Spinal cord (tissue), 10 donors: ENCODE measurements around the gene CENPO. TPM values are rescaled to one million over a fixed set of nuclear protein-coding genes. Genes with fewer than 3 reads are reported as not detected.
"Not testable (repeated sequence)": the region's sequence is repeated elsewhere in the genome, so short reads cannot be mapped to it uniquely, and the experiment has no call there.

ENCODE experiments used
- DNase-seq, 6 donors: peaks; one replicate each; pipeline versions ENCODE4 v3.0.0 to v3.0.0-alpha.2; 2013 to 2015; ENCODE audit warnings: low spot score in 6 of 6, low read depth in 4 of 6
- H3K27ac ChIP-seq: one replicate; pipeline ENCODE4 v1.5.1; 2013; ENCODE audit warnings: low read depth, low read length, control low read depth
- H3K27me3 ChIP-seq: one replicate; pipeline ENCODE4 v1.6.1; 2013; ENCODE audit warnings: low read length; ENCODE audit not compliant: control insufficient read depth, insufficient read depth
- H3K36me3 ChIP-seq: one replicate; pipeline ENCODE4 v1.6.1; 2013; ENCODE audit warnings: low read length; ENCODE audit not compliant: control insufficient read depth, insufficient read depth
- H3K4me1 ChIP-seq: one replicate; pipeline ENCODE4 v1.6.1; 2013; ENCODE audit warnings: low read length; ENCODE audit not compliant: control insufficient read depth, insufficient read depth
- H3K4me3 ChIP-seq: one replicate; pipeline ENCODE4 v1.5.1; 2013; ENCODE audit warnings: low read depth, low read length, control low read depth
- H3K9me3 ChIP-seq: one replicate; pipeline ENCODE4 v1.6.1; 2013; ENCODE audit warnings: low read length; ENCODE audit not compliant: control insufficient read depth, insufficient read depth
- WGBS: methylation state at CpG from one replicate; pipeline ENCODE4 v1.1.5; 2013; ENCODE audit warnings: missing lambda C conversion rate; ENCODE audit not compliant: insufficient coverage; 5-methylcytosine and 5-hydroxymethylcytosine counted together
- polyA plus RNA-seq, 2 donors: library from polyadenylated mRNA; unstranded; fragments of 120-200 nt; gene quantifications; one replicate each; pipeline ENCODE4 v1.2.1, GENCODE V29; 2013; ENCODE audit not compliant: insufficient read length in 2 of 2
- total RNA-seq, 2 donors: library from RNA; depleted of rRNA in 1 of 2; stranded (reverse); fragments of 120-200 nt in 1 of 2; fragments of >200 nt in 1 of 2; gene quantifications; one replicate each; pipeline versions ENCODE4 v1.2.3 to v1.2.4, GENCODE V29; 2013 to 2014
- donor health status: healthy.

Gene CENPO
- total and polyA plus RNA-seq, 4 donors = 12.7 to 24.0 (median 18.1) TPM

DNA sequence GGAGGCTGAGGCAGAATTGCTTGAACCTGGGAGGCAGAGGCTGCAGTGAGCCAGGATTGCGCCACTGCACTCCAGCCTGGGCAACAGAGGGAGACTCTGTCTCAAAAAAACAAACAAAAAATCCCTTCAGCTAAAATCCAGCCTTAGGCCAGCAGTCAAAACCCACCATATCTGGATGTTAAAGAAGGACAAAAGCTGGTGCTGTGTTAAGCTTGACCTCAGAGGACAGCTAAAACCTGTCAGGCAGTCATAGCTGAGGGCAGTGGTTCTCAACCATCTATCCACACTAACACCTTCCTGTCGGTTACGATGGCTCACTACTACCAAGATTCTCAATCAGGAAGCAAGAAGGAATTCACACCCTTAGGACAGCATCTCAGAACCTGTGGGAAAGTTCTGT, 9.6 kb upstream of the CENPO start:
- WGBS = no CpG with 5 or more reads among the region's 3 CpGs
- Histone ChIP-seq H3K36me3 (no peaks in the 10 kb centered on the region), H3K4me3 (no peak overlapping the region), H3K27ac (no peak overlapping the region), H3K9me3 (no peaks in the 10 kb centered on the region), H3K27me3 (no peaks in the 10 kb centered on the region), H3K4me1 (no peaks in the 10 kb centered on the region)
- DNase-seq = no peak

- Histone ChIP-seq H3K4me1 (no peaks in the 10 kb centered on the region), H3K4me3 (no peak overlapping the region), H3K9me3 (no peaks in the 10 kb centered on the region), H3K27me3 (no peaks in the 10 kb centered on the region), H3K36me3 (peaks cover 4% of the 10 kb centered on the region), H3K27ac (no peak overlapping the region)
- WGBS = 96% methylated on average over 5 of the region's 6 CpGs
- no peak for DNase-seq
Measured at GRCh38 chr2:24785671-24786321, 7.4 kb upstream of the CENPO start.

DNA sequence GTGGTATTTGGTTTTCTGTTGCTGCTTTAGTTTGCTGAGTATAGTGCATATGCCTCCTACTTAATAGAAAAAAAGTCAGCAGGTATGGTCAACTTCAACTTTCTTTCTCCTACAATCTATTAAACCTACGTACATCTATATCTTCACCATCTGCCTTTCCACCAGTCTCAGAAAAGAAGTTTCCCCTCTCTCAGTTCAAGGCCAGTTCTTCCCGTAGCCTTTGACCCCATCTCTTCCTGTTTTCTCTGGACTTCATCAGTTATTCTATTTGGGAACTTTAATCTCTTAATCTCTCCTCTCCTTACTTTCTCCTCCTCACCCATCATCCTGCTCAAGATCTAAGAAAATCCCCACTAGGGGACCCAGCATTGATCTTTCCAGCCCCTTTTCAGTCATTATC, 5.7 kb upstream of the CENPO start:
- no peak overlapping the region for H3K4me3 ChIP-seq
- H3K4me1 ChIP-seq = no peaks in the 10 kb centered on the region
- WGBS = 91% methylated on average over 2 of the region's 2 CpGs
- H3K9me3 ChIP-seq = no peaks in the 10 kb centered on the region
- no peaks in the 10 kb centered on the region for H3K27me3 ChIP-seq
- no peak for DNase-seq
- peaks cover 4% of the 10 kb centered on the region for H3K36me3 ChIP-seq
- H3K27ac ChIP-seq = no peak overlapping the region

DNA sequence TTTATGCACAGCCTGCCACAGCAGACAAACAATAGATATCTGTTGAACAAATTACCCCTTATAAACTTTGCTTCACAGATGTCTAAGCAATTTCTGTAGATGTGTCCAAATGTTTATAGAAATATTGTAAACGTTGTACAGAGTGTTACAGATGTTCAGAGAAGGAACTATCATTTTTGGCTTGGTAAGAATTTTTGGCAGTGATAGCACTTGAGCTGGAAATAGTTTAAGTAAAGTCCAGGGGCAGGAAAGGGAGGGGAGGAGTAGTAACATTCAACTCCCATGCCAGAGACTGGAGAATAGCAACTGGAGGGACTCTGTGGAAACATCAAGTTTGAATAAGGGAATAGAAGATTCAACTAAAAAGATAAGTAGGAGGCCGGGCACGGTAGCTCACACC, 4.4 kb upstream of the CENPO start:
- no peaks in the 10 kb centered on the region for H3K27me3 ChIP-seq
- H3K9me3 ChIP-seq = no peaks in the 10 kb centered on the region
- H3K27ac ChIP-seq = no peak overlapping the region
- peaks cover 5% of the 10 kb centered on the region for H3K4me1 ChIP-seq
- no peak for DNase-seq
- 100% methylated on average over 2 of the region's 3 CpGs for WGBS
- H3K4me3 ChIP-seq = no peak overlapping the region
- peaks cover 4% of the 10 kb centered on the region for H3K36me3 ChIP-seq

DNA sequence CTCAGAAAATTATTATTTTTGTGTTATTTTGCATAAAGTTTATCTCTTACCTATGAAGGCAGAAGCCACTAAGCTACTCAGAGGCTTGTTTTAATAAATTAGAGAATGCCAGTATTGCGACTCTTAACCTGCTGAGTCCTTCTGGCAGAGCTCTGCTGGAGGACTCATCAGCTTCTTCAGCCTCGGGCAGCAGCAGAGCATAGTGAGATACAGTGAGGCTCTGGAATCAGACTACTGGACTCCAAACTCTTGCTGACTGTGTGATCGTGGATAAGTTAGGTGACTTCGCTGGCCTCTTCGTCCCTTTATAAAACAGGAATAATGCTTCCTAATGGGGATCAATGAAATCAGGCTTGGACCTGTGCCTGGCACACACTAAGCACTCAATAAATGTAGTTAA, 1.8 kb upstream of the CENPO start:
- WGBS = 100% methylated on average over 2 of the region's 5 CpGs
- Histone ChIP-seq H3K4me1 (peaks cover 7% of the 10 kb centered on the region), H3K4me3 (no peak overlapping the region), H3K27ac (no peak overlapping the region), H3K9me3 (no peaks in the 10 kb centered on the region), H3K27me3 (no peaks in the 10 kb centered on the region), H3K36me3 (peaks cover 4% of the 10 kb centered on the region)
- no peak for DNase-seq

DNA sequence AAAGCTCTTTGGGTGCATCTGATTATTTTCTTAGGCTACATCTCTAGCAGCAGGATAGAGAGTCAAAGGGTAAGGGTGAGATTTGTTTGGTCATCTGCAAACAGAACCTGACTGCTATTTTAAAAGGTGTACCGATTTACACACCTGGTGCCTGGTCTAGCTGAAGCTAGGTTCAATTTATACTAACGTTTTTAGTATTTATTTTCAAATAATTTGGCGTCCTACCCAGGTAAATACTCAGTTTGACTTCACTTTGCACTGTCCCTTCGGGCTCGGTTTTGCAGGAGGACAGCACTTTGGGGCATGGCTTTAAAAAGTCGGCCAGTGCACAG, 717 bp upstream of the CENPO start:
- Histone ChIP-seq H3K27me3 (no peaks in the 10 kb centered on the region), H3K4me3 (peak overlapping the region; percentile 95), H3K9me3 (no peaks in the 10 kb centered on the region), H3K27ac (peak overlapping the region; percentile 99), H3K4me1 (peaks cover 7% of the 10 kb centered on the region), H3K36me3 (peaks cover 4% of the 10 kb centered on the region)
- DNase-seq = peak in 1 of 6 donors; percentile 11
- 0% methylated on average over 5 of the region's 6 CpGs for WGBS

GRCh38 chr2:24793761-24794435, 673 bp downstream of the CENPO start:
- H3K4me3 ChIP-seq = peak overlapping the region; percentile 95
- H3K27me3 ChIP-seq = no peaks in the 10 kb centered on the region
- peak in 3 of 6 donors; percentile 19 to 46 (median 43) for DNase-seq
- no peaks in the 10 kb centered on the region for H3K9me3 ChIP-seq
- peaks cover 7% of the 10 kb centered on the region for H3K36me3 ChIP-seq
- H3K27ac ChIP-seq = peak overlapping the region; percentile 99
- WGBS = 0% methylated on average over 14 of the region's 14 CpGs
- H3K4me1 ChIP-seq = peaks cover 7% of the 10 kb centered on the region

DNA sequence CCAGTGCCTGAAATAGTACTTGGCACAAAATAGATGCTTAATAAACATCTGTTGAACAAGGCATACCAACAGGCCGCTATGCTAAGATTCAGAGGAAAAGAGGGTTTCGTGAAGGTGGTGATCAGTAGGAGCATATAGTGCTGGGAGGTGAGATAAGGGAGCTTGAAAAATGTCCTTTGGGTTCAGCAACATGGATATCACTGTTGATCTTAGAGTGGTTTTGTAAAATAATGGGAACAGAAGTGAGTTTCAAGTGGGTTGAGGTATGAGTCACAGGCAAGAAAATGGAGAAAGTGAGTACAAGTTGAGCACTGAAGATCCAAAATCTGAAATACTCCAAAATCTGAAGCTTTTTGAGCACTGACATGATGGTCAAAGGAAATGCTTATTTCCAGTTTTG, 4.4 kb downstream of the CENPO start:
- no peak for DNase-seq
- peaks cover 7% of the 10 kb centered on the region for H3K4me1 ChIP-seq
- no peak overlapping the region for H3K4me3 ChIP-seq
- WGBS = 94% methylated on average over 2 of the region's 2 CpGs
- peaks cover 12% of the 10 kb centered on the region for H3K36me3 ChIP-seq
- H3K9me3 ChIP-seq = no peaks in the 10 kb centered on the region
- H3K27me3 ChIP-seq = no peaks in the 10 kb centered on the region
- no peak overlapping the region for H3K27ac ChIP-seq

- not testable (repeated sequence) for H3K4me1 ChIP-seq, H3K27me3 ChIP-seq, H3K4me3 ChIP-seq, H3K9me3 ChIP-seq, DNase-seq, H3K27ac ChIP-seq
- H3K36me3 ChIP-seq = peaks cover 12% of the 10 kb centered on the region
- no CpG with 5 or more reads among the region's 5 CpGs for WGBS
Measured at GRCh38 chr2:24800487-24800886, 7.3 kb downstream of the CENPO start.
